Panc1 (cell line): ENCODE results near the gene DGKD.

ENCODE experiments used
- POLR2AphosphoS5 ChIP-seq: IDR thresholded peaks from 2 replicates; pipeline ENCODE4 v1.6.1; 2012; ENCODE audit warnings: mild to moderate bottlenecking, low read depth, low read length, moderate library complexity
- TF ChIP-seq, protein P1 (sequence below): fragments of 450-650 bp; IDR thresholded peaks from 2 replicates; pipeline ENCODE4 v1.5.1; 2017; ENCODE audit warnings: mild to moderate bottlenecking

DNA sequence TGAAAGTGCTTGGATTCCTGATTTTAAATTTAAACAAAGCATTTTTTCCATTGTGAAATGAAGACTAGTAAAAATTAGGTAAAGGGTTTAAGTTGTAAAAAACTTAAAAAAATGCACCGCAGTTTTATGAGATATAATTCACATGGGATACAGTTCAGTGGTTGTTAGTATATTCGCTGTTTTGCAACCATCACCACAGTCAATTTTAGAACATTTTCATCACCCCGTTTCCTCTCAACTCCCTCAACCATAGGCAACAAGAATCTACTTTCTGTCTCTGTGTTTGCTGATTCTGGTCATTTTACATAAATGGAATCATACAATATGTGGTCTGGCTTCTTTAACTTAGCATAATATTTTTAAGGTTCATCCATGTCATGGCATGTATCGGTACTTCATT lies 4.0 kb downstream of the DGKD start:
- TF ChIP-seq, protein P1, sequence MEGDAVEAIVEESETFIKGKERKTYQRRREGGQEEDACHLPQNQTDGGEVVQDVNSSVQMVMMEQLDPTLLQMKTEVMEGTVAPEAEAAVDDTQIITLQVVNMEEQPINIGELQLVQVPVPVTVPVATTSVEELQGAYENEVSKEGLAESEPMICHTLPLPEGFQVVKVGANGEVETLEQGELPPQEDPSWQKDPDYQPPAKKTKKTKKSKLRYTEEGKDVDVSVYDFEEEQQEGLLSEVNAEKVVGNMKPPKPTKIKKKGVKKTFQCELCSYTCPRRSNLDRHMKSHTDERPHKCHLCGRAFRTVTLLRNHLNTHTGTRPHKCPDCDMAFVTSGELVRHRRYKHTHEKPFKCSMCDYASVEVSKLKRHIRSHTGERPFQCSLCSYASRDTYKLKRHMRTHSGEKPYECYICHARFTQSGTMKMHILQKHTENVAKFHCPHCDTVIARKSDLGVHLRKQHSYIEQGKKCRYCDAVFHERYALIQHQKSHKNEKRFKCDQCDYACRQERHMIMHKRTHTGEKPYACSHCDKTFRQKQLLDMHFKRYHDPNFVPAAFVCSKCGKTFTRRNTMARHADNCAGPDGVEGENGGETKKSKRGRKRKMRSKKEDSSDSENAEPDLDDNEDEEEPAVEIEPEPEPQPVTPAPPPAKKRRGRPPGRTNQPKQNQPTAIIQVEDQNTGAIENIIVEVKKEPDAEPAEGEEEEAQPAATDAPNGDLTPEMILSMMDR, result no peak
- no peak for TF ChIP-seq POLR2AphosphoS5
